Skeletal muscle cell (primary cell): ENCODE data around the gene ABCB11.
A peak's percentile ranks its signal among the peaks of the same experiment; 100 is the strongest.
"Not testable (repeated sequence)": the region's sequence is repeated elsewhere in the genome, so short reads cannot be mapped to it uniquely, and the experiment has no call there.

Experiments used
- DNase-seq: peaks from one replicate; pipeline ENCODE4 v3.0.0-alpha.2; 2010; ENCODE audit warnings: low read depth
- H3K4me3 ChIP-seq: 2 replicates; pipeline ENCODE4 v1.5.1; 2011; ENCODE audit warnings: low read depth, mild to moderate bottlenecking, control low read depth, low read length, moderate library complexity

Gene ABCB11

GRCh38 chr2:169031202-169031601 is at the start of gene ABCB11:
TSS of gene ABCB11 (minus strand) at chr2:169031324. CDS start at chr2:169018125, 13,199 bp downstream.
- no peak within 1 kb of the TSS for H3K4me3 ChIP-seq
- DNase-seq: no peak

GRCh38 chr2:169080250-169081069 is 49.3 kb upstream of the ABCB11 start:
- no peak overlapping the region for H3K4me3 ChIP-seq
- no peak for DNase-seq

GRCh38 chr2:169077674-169078240 is 46.6 kb upstream of the ABCB11 start:
- no peak overlapping the region for H3K4me3 ChIP-seq
- no peak for DNase-seq

- no peak for DNase-seq
- no peak overlapping the region for H3K4me3 ChIP-seq
Observed at GRCh38 chr2:169073963-169074751, 43.0 kb upstream of the ABCB11 start.

- H3K4me3 ChIP-seq: no peak overlapping the region
- DNase-seq: no peak
Observed at GRCh38 chr2:169073211-169073962, 42.3 kb upstream of the ABCB11 start.

DNA sequence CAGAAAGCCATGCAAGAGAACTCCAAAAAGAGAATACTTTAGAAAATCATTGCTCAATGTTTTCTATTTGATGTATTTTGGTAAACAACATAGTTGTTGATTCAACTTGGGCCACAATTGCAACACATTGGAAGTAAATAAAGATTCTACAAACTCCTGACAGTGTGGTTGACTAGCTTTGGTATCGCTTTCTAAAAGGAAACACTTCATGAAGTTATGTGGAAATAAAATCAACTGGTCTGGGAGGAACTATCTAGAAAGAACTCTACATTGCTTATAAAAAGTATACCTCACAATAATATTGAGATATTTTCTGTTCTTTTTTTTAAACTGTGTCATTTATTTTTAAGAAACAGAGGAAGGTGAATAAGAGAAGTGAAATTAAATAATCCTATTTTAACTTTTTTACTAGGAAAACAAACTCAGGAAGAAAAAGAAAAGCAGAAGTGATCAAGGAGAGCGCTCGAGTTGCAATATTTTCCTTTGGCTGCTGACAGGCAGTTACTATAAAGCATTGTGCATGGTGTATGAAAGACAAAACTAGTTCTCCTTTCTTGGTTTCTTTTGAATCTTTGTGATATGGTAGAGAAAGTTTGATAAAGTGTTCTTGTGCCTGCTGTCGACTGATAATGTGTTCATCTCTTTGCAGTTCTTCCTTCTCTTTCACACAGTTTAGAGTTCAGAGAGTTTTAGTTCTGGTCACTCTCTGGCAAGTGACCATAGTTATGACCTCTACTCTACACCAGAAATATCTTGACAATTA is 41.2 kb upstream of the ABCB11 start:
- H3K4me3 ChIP-seq: no peak overlapping the region
- no peak for DNase-seq

GRCh38 chr2:169071455-169071854 is 40.3 kb upstream of the ABCB11 start:
- no peak overlapping the region for H3K4me3 ChIP-seq
- no peak for DNase-seq

DNA sequence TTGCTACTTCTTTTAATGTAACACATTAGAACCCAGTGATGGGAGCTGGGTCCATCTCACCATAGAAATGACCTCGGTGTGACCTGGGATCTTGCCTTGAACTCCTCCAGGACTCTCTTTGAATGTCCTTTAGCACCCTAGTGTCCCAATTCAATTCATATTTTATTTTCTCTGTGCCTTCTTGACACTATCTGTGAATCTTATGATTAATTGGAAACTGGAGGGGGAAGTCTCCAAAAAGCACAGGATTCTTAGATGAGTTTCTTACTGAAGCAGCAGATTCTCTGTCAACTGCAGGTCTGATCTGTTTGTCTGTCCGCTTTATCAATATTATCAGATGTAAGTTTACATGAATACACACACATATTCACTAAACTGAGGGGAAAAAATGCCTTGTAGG is 38.7 kb upstream of the ABCB11 start:
- no peak for DNase-seq
- H3K4me3 ChIP-seq: no peak overlapping the region

- DNase-seq: peak; percentile 60
- no peak within 1 kb of the TSS for H3K4me3 ChIP-seq
Observed at GRCh38 chr2:169069341-169069740, 38.2 kb upstream of the ABCB11 start, which contains the start of gene DHRS9. TSS of gene DHRS9 (plus strand) at chr2:169069563. CDS start at chr2:169081582, 12,019 bp downstream.

GRCh38 chr2:169066897-169067296 is 35.8 kb upstream of the ABCB11 start:
- no peak for DNase-seq
- H3K4me3 ChIP-seq: no peak overlapping the region

DNA sequence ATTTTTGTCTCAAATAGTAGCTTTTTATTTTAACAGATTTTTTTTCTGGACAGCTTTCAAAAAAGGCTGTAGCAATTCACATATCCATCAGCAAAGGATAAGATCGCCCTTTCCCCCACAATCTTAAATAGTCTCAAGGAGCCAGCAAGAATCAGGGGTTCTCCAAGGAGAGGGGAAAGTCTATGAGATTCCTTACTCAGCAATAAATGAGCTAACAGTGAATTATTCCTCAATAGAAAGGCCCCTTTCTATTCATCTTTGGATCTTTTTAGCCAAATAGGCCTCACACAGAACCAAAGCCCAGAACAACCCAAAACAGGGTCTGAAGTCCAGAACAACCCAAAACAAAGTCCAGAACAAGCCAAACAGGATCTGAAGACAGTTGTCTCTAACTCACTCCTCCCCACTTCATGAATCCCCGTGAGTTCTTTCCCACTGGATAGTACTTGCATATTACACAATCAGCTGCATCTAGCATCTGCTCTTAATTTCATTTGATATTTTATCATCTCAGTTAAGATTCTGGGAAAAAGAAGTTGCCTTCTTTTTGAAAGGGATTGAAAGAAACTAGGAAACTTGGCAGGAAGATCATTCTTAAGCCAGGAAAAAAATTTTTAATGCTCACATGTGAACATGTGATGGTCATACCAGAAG is 34.9 kb upstream of the ABCB11 start:
- H3K4me3 ChIP-seq: no peak overlapping the region
- no peak for DNase-seq

DNA sequence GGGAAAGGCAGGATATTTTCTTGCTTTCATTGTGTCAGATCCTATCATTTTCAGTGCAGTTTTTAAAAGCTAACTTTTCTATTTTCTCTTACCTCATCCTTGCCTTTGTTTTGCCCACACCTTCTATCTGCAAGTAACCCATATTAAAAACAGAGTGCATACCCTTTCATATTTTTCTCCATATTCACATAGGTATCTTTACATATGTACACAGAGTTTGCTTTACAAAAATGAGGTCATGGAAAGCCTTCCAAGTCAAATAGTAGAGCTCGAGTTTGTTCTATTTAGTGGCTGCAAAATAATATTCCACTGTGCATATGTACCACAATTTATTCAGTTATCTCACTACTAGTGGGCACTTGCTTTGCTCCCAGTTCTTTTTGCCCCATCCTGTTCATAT is 34.3 kb upstream of the ABCB11 start:
- no peak overlapping the region for H3K4me3 ChIP-seq
- no peak for DNase-seq

GRCh38 chr2:169064199-169064598 is 33.1 kb upstream of the ABCB11 start:
- H3K4me3 ChIP-seq, DNase-seq: not testable (repeated sequence)

DNA sequence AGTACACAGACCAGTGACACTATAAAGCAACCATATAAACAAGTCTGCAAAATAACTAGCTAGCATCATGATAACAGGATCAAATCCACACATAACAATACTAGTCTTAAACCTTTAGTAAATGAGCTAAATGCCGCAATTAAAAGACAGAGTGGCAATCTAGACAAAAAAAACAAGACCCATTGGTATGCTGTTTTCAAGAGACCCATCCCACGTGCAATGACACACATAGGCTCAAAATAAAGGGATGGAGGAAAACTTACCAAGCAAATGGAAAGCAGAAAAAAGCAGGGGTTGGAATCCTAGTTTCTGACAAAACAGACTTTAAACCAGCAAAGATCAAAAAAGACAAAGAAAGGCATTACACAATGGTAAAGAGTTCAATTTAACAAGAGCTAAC is 23.5 kb upstream of the ABCB11 start:
- not testable (repeated sequence) for DNase-seq, H3K4me3 ChIP-seq

- no peak overlapping the region for H3K4me3 ChIP-seq
- no peak for DNase-seq
Observed at GRCh38 chr2:169050476-169051240, 19.5 kb upstream of the ABCB11 start.

- no peak for DNase-seq
Observed at GRCh38 chr2:169049142-169049541, 18.0 kb upstream of the ABCB11 start.

More at GRCh38 chr2:169049142-169049541, 18.0 kb upstream of the ABCB11 start:
- H3K4me3 ChIP-seq: no peak overlapping the region
